K562 (cell line): Measurements from ENCODE around the gene RGR. TPM values are rescaled to one million over a fixed set of nuclear protein-coding genes. Genes with fewer than 3 reads are reported as not detected.
"Not testable (repeated sequence)": the region's sequence is repeated elsewhere in the genome, so short reads cannot be mapped to it uniquely, and the experiment has no call there.

ENCODE experiments used
- ARID1B ChIP-seq: fragments of 450-650 bp; IDR thresholded peaks from 2 replicates; pipeline ENCODE4 v1.6.1; 2016; ENCODE audit warnings: antibody characterized with exemption, mild to moderate bottlenecking, inconsistent platforms
- ATF7 ChIP-seq: fragments of 450-650 bp; IDR thresholded peaks from 2 replicates; pipeline ENCODE4 v1.7.1; 2014; ENCODE audit warnings: mild to moderate bottlenecking, moderate library complexity
- CREB3L1 ChIP-seq: fragments of 450-650 bp; IDR thresholded peaks from 2 replicates; pipeline ENCODE4 v1.6.1; 2014; ENCODE audit warnings: low read depth, mild to moderate bottlenecking, moderate library complexity, borderline replicate concordance
- EGR1 ChIP-seq: fragments of 450-650 bp; conservative IDR thresholded peaks from 2 replicates; pipeline ENCODE4 v1.6.1; 2017; ENCODE audit warnings: mild to moderate bottlenecking
- EHMT2 ChIP-seq: fragments of 450-650 bp; IDR thresholded peaks from 2 replicates; pipeline ENCODE4 v1.6.1; 2018; ENCODE audit warnings: antibody characterized with exemption
- FOXA3 ChIP-seq, 2 experiments: fragments of 450-650 bp in 1 of 2; sonication (generic) in 1 of 2; formaldehyde crosslinking; IDR thresholded peaks in 1 of 2; conservative IDR thresholded peaks in 1 of 2; 2 replicates each; pipeline versions ENCODE4 v1.4.0 to v1.8.0; 2020 to 2022; ENCODE audit warnings: mild to moderate bottlenecking in 2 of 2, missing genetic modification reagents in 1 of 2
- MAX ChIP-seq: sonication (generic); formaldehyde crosslinking; IDR thresholded peaks from 2 replicates; pipeline ENCODE4 v1.9.0; 2022; ENCODE audit warnings: mild to moderate bottlenecking, missing genetic modification reagents
- MAZ ChIP-seq, 2 experiments: fragments of 450-650 bp in 1 of 2; sonication (generic) in 1 of 2; formaldehyde crosslinking; IDR thresholded peaks in 1 of 2; conservative IDR thresholded peaks in 1 of 2; 2 replicates each; pipeline versions ENCODE4 v1.4.0 to v1.5.0; 2020; ENCODE audit warnings: mild to moderate bottlenecking in 1 of 2, missing genetic modification reagents in 1 of 2
- MNT ChIP-seq, 2 experiments: fragments of 450-650 bp; conservative IDR thresholded peaks; 2 replicates each; pipeline ENCODE4 v1.6.1; 2017; ENCODE audit warnings: mild to moderate bottlenecking in 2 of 2, moderate library complexity in 2 of 2
- MYC ChIP-seq, 2 experiments: fragments of 250-450 bp in 1 of 2; sonication (Bioruptor Pico) in 1 of 2; IDR thresholded peaks; 2 replicates each; pipeline versions ENCODE4 v1.5.1 to v1.6.1; 2012 to 2021; ENCODE audit warnings: low read depth in 2 of 2, borderline replicate concordance in 1 of 2, improper control_type of control experiment in 1 of 2, low read length in 1 of 2, mild to moderate bottlenecking in 1 of 2, moderate library complexity in 1 of 2
- NCOR1 ChIP-seq: fragments of 450-650 bp; IDR thresholded peaks from 2 replicates; pipeline ENCODE4 v1.6.1; 2016; ENCODE audit warnings: mild to moderate bottlenecking, moderate library complexity
- NKRF ChIP-seq: fragments of 450-650 bp; IDR thresholded peaks from 2 replicates; pipeline ENCODE4 v1.6.1; 2016; ENCODE audit warnings: borderline replicate concordance
- NR2C1 ChIP-seq, 2 experiments: fragments of 450-650 bp; IDR thresholded peaks; 2 replicates each; pipeline ENCODE4 v1.6.1; 2017; ENCODE audit warnings: mild to moderate bottlenecking in 2 of 2, antibody characterized with exemption in 1 of 2, inconsistent platforms in 1 of 2, missing compliant biosample characterization in 1 of 2, missing genetic modification characterization in 1 of 2
- PKNOX1 ChIP-seq: fragments of 450-650 bp; IDR thresholded peaks from 2 replicates; pipeline ENCODE4 v1.6.1; 2016
- SMARCA4 ChIP-seq: fragments of 450-650 bp; IDR thresholded peaks from 2 replicates; pipeline ENCODE4 v1.6.1; 2016
- SMARCE1 ChIP-seq: fragments of 450-650 bp; IDR thresholded peaks from 2 replicates; pipeline ENCODE4 v1.7.1; 2016; ENCODE audit warnings: mild to moderate bottlenecking
- TAF7 ChIP-seq: fragments of 450-650 bp; IDR thresholded peaks from 2 replicates; pipeline ENCODE4 v1.6.1; 2016; ENCODE audit warnings: missing genetic modification characterization, missing compliant biosample characterization
- TFAP4 ChIP-seq: sonication (generic); formaldehyde crosslinking; IDR thresholded peaks from 2 replicates; pipeline ENCODE4 v1.8.0; 2022; ENCODE audit warnings: missing genetic modification reagents, mild to moderate bottlenecking, moderate library complexity, borderline replicate concordance
- polyA plus RNA-seq, 8 experiments: library from polyadenylated mRNA; depleted of rRNA in 4 of 8; stranded (reverse) in 5 of 8; unstranded in 3 of 8; fragments of >200 nt; fragmentation: Nextera tagmentation in 2 of 8; fragmentation: Illumina TruSeq in 1 of 8; extraction: Ambion mirVana in 2 of 8; extraction: Trizol in 1 of 8; gene quantifications; 2 replicates each; pipeline versions ENCODE4 v1.2.1 to v1.2.3, GENCODE V29; 2011 to 2014; ENCODE audit warnings: inconsistent platforms in 1 of 8, missing spikeins in 1 of 8
- total RNA-seq, 7 experiments: library from RNA; depleted of rRNA in 6 of 7; stranded (reverse); fragments of >200 nt in 6 of 7; fragmentation: Illumina TruSeq in 2 of 7; extraction: Trizol in 2 of 7; gene quantifications; 2 replicates each; pipeline versions ENCODE4 v1.2.1 to v1.2.3, GENCODE V29; 2011 to 2021; ENCODE audit warnings: low replicate concordance in 1 of 7

The RGR gene
- total and polyA plus RNA-seq, 9 of the 15 experiments (the other 6 are each of a cell fraction or from before 2014, with no cell fraction given): not detected

- TF ChIP-seq TFAP4 (peak; percentile 52; the same call in 1 of the 2 replicates), MNT (conservative IDR thresholded peaks at IDR 0.05) (peak; percentile 65 to 78; a peak in 2 of 4 replicates), EGR1 (0 out of 2 replicates have a peak, but pooled peaks have one; percentile 26), EHMT2 (peak; percentile 63; the same call in 1 of the 2 replicates), SMARCE1 (0 out of 2 replicates have a peak, but pooled peaks have one; percentile 64), ATF7 (peak; percentile 45; the same call in 1 of the 2 replicates), CREB3L1 (peak; percentile 60; the same call in 1 of the 2 replicates), FOXA3 (CRISPR knock-in tag; conservative IDR thresholded peaks at IDR 0.05 in 1 of 2, IDR thresholded peaks at IDR 0.05 in 1 of 2) (peak; percentile 95 to 97), MAX (peak; percentile 52; the same call in 1 of the 2 replicates), NCOR1 (peak; percentile 36), TAF7 (tag) (peak; percentile 66; the same call in 1 of the 2 replicates), NKRF (peak; percentile 46; the same call in 1 of the 2 replicates), MYC (CRISPR knock-in tag; IDR thresholded peaks at IDR 0.05; ENCODE audit: borderline replicate concordance, low read depth) (0 out of 2 replicates have a peak, but pooled peaks have one; percentile 61), SMARCA4 (peak; percentile 40; the same call in 1 of the 2 replicates), MAZ (CRISPR knock-in tag; conservative IDR thresholded peaks at IDR 0.05 in 1 of 2, IDR thresholded peaks at IDR 0.05 in 1 of 2) (peak in 1 of 2 experiments; percentile 54; a peak in 1 of 4 replicates), NR2C1 (IDR thresholded peaks at IDR 0.05) (peak; percentile 57), NR2C1 (tag; IDR thresholded peaks at IDR 0.05) (peak; percentile 28; the same call in 1 of the 2 replicates), PKNOX1 (peak; percentile 34; the same call in 1 of the 2 replicates), ARID1B (peak; percentile 54)
- not testable (repeated sequence) for TF ChIP-seq MYC (IDR thresholded peaks at IDR 0.05; ENCODE audit: low read depth, low read length)
Observed at GRCh38 chr10:84279876-84280475, 35.1 kb downstream of the RGR start (continued).
